Endothelial cell of umbilical vein (primary cell): ENCODE results near the gene TRRAP. TPM values are rescaled to one million over a fixed set of nuclear protein-coding genes. Genes with fewer than 3 reads are reported as not detected.

Experiments
- BruUV-seq: library from RNA; stranded (reverse); fragments of 400-500 nt; replicated peaks from 2 replicates; lab custom pipeline; 2021; lab: Mats Ljungman, UMichigan
- CTCF ChIA-PET: fragments of 300-600, 350-600 bp; sonication (Branson Sonifier 250); formaldehyde crosslinking; loops from one replicate; lab custom pipeline; 2021; ENCODE audit warnings: antibody characterized with exemption, inconsistent platforms; lab: Charles Lee
- POLR2A ChIA-PET: fragments of 300-600, 350-600 bp; sonication (Branson Sonifier 250); formaldehyde crosslinking; loops from one replicate; lab custom pipeline; 2021; ENCODE audit warnings: antibody characterized with exemption, inconsistent platforms; lab: Charles Lee
- DNase-seq: peaks from one replicate; pipeline ENCODE4 v3.0.0-alpha.2; 2011; ENCODE audit warnings: low read depth, low spot score
- FAIRE-seq: peaks from 2 replicates; lab custom pipeline; 2011; peaks lifted over from hg19 to GRCh38; lab: Jason Lieb, UNC
- H2AFZ ChIP-seq: 2 replicates; pipeline ENCODE4 v1.6.0; 2012; ENCODE audit warnings: low read depth, low read length, control low read depth, inconsistent platforms
- H3K27ac ChIP-seq: 2 replicates; pipeline ENCODE4 v1.5.1; 2011; ENCODE audit warnings: low read depth, mild to moderate bottlenecking, control low read depth, low read length, moderate library complexity; ENCODE audit not compliant: insufficient read depth
- H3K27me3 ChIP-seq, 2 experiments: 2 replicates each; pipeline versions ENCODE4 v1.6.0 to v1.6.1; 2011; ENCODE audit warnings: low read length in 2 of 2, mixed read lengths in 1 of 2; ENCODE audit not compliant: control insufficient read depth in 2 of 2, insufficient read depth in 2 of 2
- H3K36me3 ChIP-seq, 2 experiments: 2 replicates in 1 of 2; 3 replicates in 1 of 2; pipeline ENCODE4 v1.5.1; 2011; ENCODE audit warnings: low read length in 2 of 2, mild to moderate bottlenecking in 1 of 2, moderate library complexity in 1 of 2; ENCODE audit not compliant: control insufficient read depth in 2 of 2, insufficient read depth in 2 of 2; ENCODE audit errors: extremely low read depth in 1 of 2
- H3K4me1 ChIP-seq: 3 replicates; pipeline ENCODE4 v1.5.1; 2011; ENCODE audit warnings: mild to moderate bottlenecking, low read length; ENCODE audit not compliant: control insufficient read depth, insufficient read depth; ENCODE audit errors: extremely low read depth
- H3K4me2 ChIP-seq: 2 replicates; pipeline ENCODE4 v1.6.1; 2011; ENCODE audit warnings: low read length, control low read depth, mixed read lengths; ENCODE audit not compliant: insufficient read depth
- H3K4me3 ChIP-seq, 3 experiments: fragments of 200-600 bp in 1 of 3; sonication (generic), shearing (Covaris generic) in 1 of 3; replicated peaks in 1 of 3; 2 replicates each; pipeline ENCODE4 v1.5.1; 2011 to 2016; ENCODE audit warnings: control low read depth in 3 of 3, low read length in 3 of 3, mild to moderate bottlenecking in 2 of 3, inconsistent platforms in 1 of 3, low read depth in 1 of 3, moderate library complexity in 1 of 3; ENCODE audit not compliant: insufficient read depth in 1 of 3
- H3K79me2 ChIP-seq: 2 replicates; pipeline ENCODE4 v1.6.0; 2012; ENCODE audit warnings: low read length, inconsistent platforms; ENCODE audit not compliant: control insufficient read depth, insufficient read depth
- H3K9ac ChIP-seq: replicated peaks from 2 replicates; pipeline ENCODE3; 2011; ENCODE audit warnings: low read length, control low read depth; ENCODE audit not compliant: insufficient read depth; ENCODE audit errors: extremely low read depth
- H3K9me1 ChIP-seq: replicated peaks from 3 replicates; pipeline ENCODE4 v1.6.0; 2011; ENCODE audit warnings: mild to moderate bottlenecking, low read length; ENCODE audit not compliant: control insufficient read depth, insufficient read depth; ENCODE audit errors: extremely low read depth
- H3K9me3 ChIP-seq: replicated peaks from 2 replicates; pipeline ENCODE4 v1.5.1; 2012; ENCODE audit warnings: low read length, inconsistent platforms; ENCODE audit not compliant: control insufficient read depth, insufficient read depth
- H4K20me1 ChIP-seq: replicated peaks from 2 replicates; pipeline ENCODE3; 2011; ENCODE audit warnings: mild to moderate bottlenecking, low read length; ENCODE audit not compliant: control insufficient read depth, insufficient read depth; ENCODE audit errors: extremely low read depth
- CTCF ChIP-seq, 2 donors: IDR thresholded peaks; 1 replicate in 1 of 2; 2 replicates in 1 of 2; pipeline ENCODE4 v1.5.1; 2011; ENCODE audit warnings: low read length in 2 of 2, mild to moderate bottlenecking in 2 of 2, moderate library complexity in 2 of 2, control low read depth in 1 of 2, inconsistent platforms in 1 of 2, low read depth in 1 of 2; ENCODE audit not compliant: insufficient read depth in 1 of 2; ENCODE audit errors: extremely low read depth in 1 of 2
- EZH2 ChIP-seq: IDR thresholded peaks from 2 replicates; pipeline ENCODE4 v1.6.1; 2012; ENCODE audit warnings: borderline replicate concordance, low read depth, mild to moderate bottlenecking, moderate library complexity, low read length, inconsistent platforms; ENCODE audit not compliant: severe bottlenecking
- FOS ChIP-seq: IDR thresholded peaks from 2 replicates; pipeline ENCODE4 v1.6.1; 2011; ENCODE audit warnings: mild to moderate bottlenecking, low read length, moderate library complexity, borderline replicate concordance; ENCODE audit not compliant: insufficient read depth
- GATA2 ChIP-seq: IDR thresholded peaks from 2 replicates; pipeline ENCODE4 v1.7.0; 2011; ENCODE audit warnings: low read depth, mild to moderate bottlenecking, moderate library complexity, mixed read lengths, low read length; ENCODE audit not compliant: insufficient read length, insufficient read depth
- MYC ChIP-seq: IDR thresholded peaks from one replicate; pipeline ENCODE4 v1.6.1; 2011; ENCODE audit warnings: mild to moderate bottlenecking, low read depth, low read length
- POLR2A ChIP-seq: IDR thresholded peaks from 2 replicates; pipeline ENCODE4 v1.6.1; 2012; ENCODE audit warnings: low read depth, mild to moderate bottlenecking, control low read depth, low read length
- POLR2AphosphoS5 ChIP-seq: IDR thresholded peaks from 2 replicates; pipeline ENCODE4 v1.6.1; 2012; ENCODE audit warnings: low read depth, mild to moderate bottlenecking, control low read depth, low read length, moderate library complexity; ENCODE audit not compliant: insufficient read depth
- dilution Hi-C: fragments of 300-500 bp; cut with MboI; formaldehyde crosslinking; loops from one replicate; pipeline ENCODE4 v1.15.0; 2019; ENCODE audit warnings: low sequenced_read_pairs; ENCODE audit not compliant: extremely low pct_ligation_motif_present
- intact Hi-C: fragments of 100-400 bp; cut with micrococcal nuclease; formaldehyde crosslinking; loops from one replicate; pipeline ENCODE4 v1.10.0; 2022
- polyA plus RNA-seq, 4 experiments: library from polyadenylated mRNA; depleted of rRNA in 3 of 4; stranded (reverse) in 3 of 4; unstranded in 1 of 4; fragments of >200 nt; gene quantifications; 2 replicates each; pipeline versions ENCODE4 v1.2.1 to v1.2.3, GENCODE V29; 2011 to 2012; ENCODE audit warnings: missing spikeins in 1 of 4
- total RNA-seq: library from RNA; stranded (reverse); gene quantifications from 2 replicates; pipeline ENCODE4 v1.2.3, GENCODE V29; 2021

TRRAP gene
- total and polyA plus RNA-seq, 2 donors (not counting 3 experiments of a cell fraction or from before 2014, with no cell fraction given), result 21.8 to 45.8 TPM

GRCh38 chr7:98991141-98991540 is 112.8 kb downstream of the TRRAP start:
- H3K36me3 ChIP-seq, result peaks cover 20 to 62% of the 10 kb centered on the region in 2 experiments
- no peak for FAIRE-seq
- POLR2A ChIA-PET, result no interaction called here

More at GRCh38 chr7:98991141-98991540, 112.8 kb downstream of the TRRAP start:
- no peak overlapping the region for H3K4me3 ChIP-seq
- no peak overlapping the region for H3K9ac ChIP-seq
- no peak overlapping the region for H3K27ac ChIP-seq
- BruUV-seq, result no TSS peak
- no peak overlapping the region for H2AFZ ChIP-seq
- CTCF ChIA-PET, result interaction anchor here (1.1 kb wide), 1 partner anchor 49 kb away, joined by 4 read pairs; no protein-coding TSS in a partner anchor
- H3K9me3 ChIP-seq, result no peaks in the 10 kb centered on the region
- no peak overlapping the region for H3K4me2 ChIP-seq
- H3K27me3 ChIP-seq, result no peaks in the 10 kb centered on the region
- dilution Hi-C loops (no loop called here), intact Hi-C loops (no loop called here)
- H3K79me2 ChIP-seq, result no peaks in the 10 kb centered on the region
- no peak for TF ChIP-seq GATA2
- no peak for TF ChIP-seq EZH2
- no peak for TF ChIP-seq FOS
- TF ChIP-seq CTCF (IDR thresholded peaks at IDR 0.05; ENCODE audit: extremely low read depth in 1 of 2, insufficient read depth in 1 of 2, low read depth in 1 of 2, low read length in 2 of 2), result no peak
- TF ChIP-seq POLR2AphosphoS5, result no peak
- TF ChIP-seq POLR2A, result no peak
- TF ChIP-seq MYC, result no peak
- no peak for DNase-seq
- H4K20me1 ChIP-seq, result no peaks in the 10 kb centered on the region
- no peaks in the 10 kb centered on the region for H3K4me1 ChIP-seq
- H3K9me1 ChIP-seq, result no peaks in the 10 kb centered on the region
